T-helper 2 cell (primary cell): ENCODE measurements around the gene ARHGDIA.
A peak's percentile ranks its signal among the peaks of the same experiment; 100 is the strongest.
"Not testable (repeated sequence)": the region's sequence is repeated elsewhere in the genome, so short reads cannot be mapped to it uniquely, and the experiment has no call there.

Source experiments
- DNase-seq, 5 experiments: peaks; one replicate each; pipeline versions ENCODE4 v3.0.0 to v3.0.0-alpha.2; 2012 to 2022

Gene ARHGDIA

GRCh38 chr17:81842725-81843504, 28.2 kb downstream of the ARHGDIA start:
- DNase-seq = no peak

DNA sequence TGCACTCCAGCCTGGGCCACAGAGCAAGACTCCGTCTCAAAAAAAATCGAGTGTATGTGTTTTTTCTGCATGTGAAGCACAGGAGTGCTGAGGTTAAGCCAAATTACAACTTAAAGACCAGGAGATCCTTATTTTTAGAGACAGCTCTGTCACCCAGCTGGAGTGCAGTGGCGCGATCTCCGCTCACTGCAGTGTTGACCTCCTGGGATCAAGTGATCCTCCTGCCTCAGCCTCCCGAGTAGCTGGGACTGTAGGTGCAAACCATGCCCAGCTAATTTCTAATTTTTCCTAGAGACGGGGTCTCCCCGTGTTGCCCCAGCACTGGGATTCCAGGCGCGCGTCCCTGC, 28.8 kb downstream of the ARHGDIA start:
- DNase-seq = no peak

- no peak for DNase-seq
Observed at GRCh38 chr17:81841866-81842265, 29.3 kb downstream of the ARHGDIA start.

DNA sequence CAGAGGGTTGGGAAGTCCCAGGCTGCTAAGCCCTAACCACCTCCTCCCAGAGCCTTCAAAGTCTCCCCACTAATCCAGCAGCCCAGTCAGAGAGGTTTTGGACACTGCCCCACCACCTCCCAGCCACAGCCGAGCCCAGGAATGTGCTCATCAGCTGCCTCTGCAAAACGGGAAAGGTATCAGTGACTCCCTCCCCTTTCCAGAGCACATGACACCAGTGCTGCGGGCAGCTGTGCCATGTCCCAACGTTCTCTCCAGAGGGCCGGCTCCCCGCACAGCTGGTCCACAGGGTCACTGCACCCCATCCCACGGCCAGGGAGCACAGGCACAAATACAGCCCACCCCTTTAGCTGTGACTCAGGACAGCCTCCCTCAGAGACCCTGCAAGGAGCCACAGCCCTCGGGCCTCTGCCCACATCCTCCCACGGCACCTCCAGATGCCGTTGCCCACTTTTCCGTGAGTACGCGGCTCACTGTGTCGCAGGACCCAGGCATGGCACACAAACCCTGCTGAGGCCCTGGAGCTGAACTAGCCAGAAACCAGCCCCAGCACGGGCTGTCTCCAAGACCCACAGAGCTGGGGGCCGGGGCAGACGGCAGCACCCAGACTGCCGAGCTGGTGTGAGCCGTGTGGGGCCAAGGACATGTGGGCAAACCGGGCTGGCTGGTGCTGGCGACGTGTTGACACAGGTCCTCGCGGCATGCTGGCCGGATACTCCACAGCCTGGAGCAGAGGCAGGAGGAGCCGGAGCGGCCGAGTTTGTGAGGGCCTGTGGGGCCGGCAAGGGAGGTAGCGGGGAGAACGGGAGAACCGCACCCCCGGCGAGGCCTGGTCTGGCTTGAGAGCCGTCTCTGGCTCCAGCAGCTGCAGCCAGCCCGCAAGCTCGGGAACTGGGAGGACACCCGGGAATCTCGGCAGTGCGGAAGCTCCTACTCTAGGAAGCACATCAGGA, 30.0 kb downstream of the ARHGDIA start:
- DNase-seq = no peak

- DNase-seq = not testable (repeated sequence)
Observed at GRCh38 chr17:81840059-81840458, 31.1 kb downstream of the ARHGDIA start.

DNA sequence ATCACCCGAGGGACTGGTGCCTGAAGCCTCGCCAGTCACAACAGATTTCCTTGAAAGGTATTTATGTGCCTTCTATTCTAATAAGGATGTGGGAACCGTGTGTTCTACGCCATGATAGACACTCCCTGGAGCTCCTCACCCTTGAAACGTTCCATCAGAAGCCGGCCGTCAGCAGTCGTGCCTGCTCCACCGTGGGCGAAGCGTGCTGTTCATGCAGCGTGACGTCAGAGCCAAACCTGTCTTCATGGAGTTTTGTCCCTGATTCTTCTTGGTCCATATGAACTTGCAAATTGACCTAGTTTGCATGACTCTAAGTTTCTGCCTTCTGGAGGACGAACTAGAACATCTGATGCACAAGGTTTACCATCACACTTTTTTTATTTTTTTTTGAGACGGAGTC, 31.8 kb downstream of the ARHGDIA start:
- no peak for DNase-seq

DNA sequence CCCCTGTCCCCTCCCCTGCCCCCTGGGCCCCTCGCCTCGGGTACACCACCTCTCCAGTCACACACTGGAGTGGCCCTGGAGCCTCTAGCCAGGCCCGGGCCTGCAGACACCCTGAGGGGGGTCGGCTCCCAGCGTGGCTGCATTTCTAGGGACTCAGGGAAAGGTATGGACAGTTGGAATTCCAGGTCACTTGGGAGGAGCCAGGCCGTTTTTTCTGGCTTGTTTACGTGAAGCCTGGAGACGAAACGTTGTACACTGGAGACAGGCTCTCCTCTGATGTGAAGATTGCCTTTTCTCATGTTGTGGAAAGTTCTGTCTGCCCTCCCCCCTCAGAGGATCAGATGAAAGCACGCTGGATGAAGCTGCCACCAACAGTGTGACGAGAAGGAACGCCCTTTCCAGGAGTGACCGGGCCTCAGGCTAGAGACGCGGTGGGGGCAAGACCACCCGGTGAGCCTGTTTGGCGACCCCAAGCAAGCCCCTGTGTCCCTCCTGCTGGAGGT, 32.3 kb downstream of the ARHGDIA start:
- DNase-seq = no peak

DNA sequence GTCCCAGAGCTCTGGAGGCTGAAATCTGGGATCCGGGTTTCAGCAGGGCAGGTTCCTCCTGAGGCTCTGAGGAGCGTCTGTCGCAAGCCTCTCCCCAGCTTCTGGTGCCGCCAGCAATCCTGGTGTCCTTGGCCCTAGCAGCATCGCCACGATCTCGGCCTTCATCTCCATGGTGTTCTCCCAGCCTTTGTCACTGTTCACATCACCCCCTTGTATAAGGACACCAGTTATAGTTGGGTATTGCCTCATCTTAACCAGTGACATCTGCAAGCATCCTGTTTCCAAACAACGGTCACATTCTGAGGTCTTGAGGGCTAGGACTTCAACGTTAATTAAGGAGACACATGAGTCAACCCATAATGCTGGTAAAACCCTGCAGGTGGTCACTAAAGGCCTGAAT, 33.5 kb downstream of the ARHGDIA start:
- no peak for DNase-seq

DNA sequence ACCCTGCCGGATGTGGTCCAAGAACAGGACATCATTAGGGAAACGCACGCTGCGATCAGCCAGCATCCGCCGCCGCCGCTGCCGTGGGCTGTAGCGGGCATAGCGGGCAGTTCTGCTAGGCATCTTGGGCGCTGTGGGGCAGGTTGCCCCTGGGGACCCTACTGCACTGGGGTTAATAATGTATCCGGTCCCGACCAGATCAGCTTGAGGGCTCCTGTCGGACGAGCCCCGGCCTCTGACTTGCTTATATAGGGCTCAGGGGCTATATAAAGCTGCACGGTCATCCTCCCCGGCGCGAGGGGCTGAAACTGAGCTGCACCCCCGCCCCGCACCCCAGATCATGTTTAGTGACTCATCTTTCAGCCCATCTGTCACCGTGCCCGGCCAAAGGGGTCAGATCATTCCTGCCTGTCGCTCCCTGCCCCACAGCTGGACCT, 36.3 kb downstream of the ARHGDIA start, which contains the start of gene PPP1R27:
PPP1R27 (minus strand) TSS at position 220 of the 437 bp plus-strand sequence; CDS start at position 123, 97 bp downstream.
- DNase-seq = no peak

DNA sequence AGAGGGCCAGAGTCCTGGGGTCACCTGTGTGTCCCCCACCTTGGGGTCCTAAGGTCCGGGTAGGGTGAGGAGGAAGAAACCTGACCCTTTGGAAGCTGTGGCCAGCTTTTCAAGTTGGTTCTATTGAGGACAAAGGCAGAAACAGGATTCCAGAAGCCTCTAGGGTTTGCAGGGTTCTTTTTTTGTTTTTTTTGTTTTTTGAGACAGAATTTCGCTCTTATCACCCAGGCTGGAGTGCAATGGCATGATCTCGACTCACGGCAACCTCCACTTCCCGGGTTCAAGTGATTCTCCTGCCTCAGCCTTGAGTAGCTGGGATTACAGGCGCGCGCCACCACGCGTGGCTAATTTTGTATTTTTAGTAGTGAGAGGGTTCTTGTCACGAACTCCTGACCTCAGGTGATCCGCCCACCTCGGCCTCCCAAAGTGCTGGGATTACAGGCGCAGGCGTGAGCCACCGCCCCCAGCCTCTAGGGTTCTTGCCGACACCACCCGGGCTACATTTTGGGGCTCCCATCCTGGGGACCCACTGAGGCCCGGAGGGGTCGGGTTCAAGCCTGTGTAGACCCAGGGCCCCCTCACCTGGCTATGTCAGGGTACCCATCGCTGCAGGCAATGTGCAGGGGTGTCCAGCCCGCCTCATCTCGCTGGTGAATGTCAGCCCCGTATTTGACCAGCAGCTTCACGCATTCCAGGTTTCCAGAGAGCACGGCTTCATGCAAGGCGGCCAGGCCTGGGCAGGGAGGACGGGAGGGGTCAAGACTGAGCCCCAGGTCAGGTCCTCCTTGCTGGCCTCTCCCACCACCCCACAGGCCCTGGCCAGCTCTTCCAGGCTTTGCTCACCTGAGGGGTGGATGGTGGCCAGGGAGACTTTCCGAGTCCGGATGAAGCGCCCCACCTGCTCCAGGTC, 37.0 kb downstream of the ARHGDIA start:
- no peak for DNase-seq

DNA sequence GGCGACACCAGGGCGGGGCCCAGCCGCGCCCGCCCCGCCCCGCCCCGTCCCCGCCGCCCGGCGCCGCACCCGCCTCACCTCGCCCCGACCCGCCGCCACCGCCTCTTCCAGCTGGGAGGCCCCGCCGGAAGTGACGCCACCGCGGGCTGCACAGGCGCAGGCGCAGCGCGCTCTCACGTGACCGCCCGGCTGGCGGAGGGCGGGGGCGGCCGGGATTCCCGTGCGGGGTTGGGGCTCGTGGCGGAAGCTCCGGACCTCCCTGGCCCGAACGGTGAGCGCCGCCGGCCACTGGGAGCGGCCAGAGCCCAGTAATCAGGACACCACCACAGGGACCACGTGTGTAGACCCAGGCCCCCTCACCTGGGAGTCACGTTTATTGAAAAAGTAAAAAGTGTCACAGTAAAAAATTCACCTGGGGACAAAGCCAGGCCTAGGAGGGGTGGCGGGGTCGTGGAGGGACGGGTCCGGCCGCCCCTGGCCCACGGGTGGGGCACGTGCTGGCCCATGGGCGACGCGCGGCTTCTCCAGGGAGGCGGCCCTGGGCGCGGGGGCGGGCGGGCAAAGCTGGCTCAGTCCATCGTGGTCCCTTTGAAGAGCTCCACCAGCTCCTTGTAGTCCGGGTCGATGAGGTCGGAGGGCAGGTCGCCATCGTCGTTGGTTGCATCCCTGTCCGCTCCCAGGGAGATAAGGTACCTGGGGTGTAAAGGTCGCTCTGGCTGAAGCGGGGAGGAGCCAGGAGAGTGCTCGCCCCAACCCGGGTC, 37.8 kb downstream of the ARHGDIA start, which contains the start of gene MCRIP1:
MCRIP1 (minus strand) TSS at position 132 of the 761 bp plus-strand sequence. CDS start 8,785 bp downstream, outside the sequence.
- peak; percentile 89 to 96 (median 93) for DNase-seq

GRCh38 chr17:81832608-81833159, 38.5 kb downstream of the ARHGDIA start:
- peak in 3 of 5 experiments; percentile 18 to 51 (median 33) for DNase-seq

DNA sequence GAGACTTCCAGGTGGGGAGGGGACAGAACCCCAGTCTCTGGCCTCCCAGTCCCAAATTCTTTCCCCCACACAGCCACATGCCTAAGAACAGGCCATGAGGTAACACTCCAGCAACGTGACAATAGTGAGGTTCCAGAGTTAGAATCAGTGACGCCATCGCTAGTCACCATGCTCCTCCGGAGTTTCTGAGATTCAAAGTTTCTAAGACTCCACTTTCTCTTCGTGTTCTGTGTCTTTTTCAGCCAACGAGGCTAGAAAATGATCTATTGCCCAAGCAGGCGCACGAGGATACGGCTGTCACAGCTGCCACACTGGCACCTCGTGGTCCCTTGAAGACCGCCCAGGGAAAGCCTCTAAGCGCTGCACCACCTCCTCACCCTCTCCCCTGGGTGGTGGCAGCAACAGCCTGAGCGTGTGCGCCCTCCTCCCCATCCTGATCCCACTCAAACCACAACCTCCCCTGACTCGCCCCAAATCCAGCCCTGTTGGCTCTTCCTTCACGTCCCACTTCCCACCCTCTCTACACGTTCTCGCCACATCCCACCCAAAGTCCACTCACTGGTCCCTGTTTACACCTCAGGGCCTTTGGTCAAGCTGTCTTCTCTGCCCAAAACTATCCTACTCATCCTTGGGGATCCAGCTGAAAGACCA, 39.1 kb downstream of the ARHGDIA start:
- peak in 4 of 5 experiments; percentile 29 to 78 (median 42) for DNase-seq

DNA sequence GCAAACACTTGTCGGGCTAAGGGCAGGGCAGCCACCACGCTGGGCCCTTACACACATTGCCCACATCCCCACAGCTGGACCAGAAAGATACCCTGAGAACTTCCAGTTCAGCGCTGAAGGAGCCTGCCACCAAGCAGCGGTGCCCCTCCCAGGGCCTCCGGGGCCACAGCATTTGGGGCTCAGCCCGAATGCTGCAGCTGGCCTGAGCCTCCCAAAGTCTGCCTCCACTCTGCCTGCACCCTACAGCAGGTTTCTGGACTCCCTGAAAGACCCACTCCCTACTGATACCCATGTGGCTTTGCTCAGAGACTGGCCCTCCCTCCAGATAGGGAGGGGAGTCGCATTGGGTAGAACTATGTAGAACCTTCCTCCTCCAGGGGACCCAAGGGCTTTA, 39.6 kb downstream of the ARHGDIA start:
- no peak for DNase-seq

GRCh38 chr17:81829858-81830257, 41.3 kb downstream of the ARHGDIA start:
- no peak for DNase-seq

- DNase-seq = no peak
Observed at GRCh38 chr17:81828656-81829055, 42.5 kb downstream of the ARHGDIA start.

- DNase-seq = no peak
Observed at GRCh38 chr17:81825841-81826466, 45.2 kb downstream of the ARHGDIA start.

- no peak for DNase-seq
Observed at GRCh38 chr17:81824595-81824994, 46.5 kb downstream of the ARHGDIA start.

DNA sequence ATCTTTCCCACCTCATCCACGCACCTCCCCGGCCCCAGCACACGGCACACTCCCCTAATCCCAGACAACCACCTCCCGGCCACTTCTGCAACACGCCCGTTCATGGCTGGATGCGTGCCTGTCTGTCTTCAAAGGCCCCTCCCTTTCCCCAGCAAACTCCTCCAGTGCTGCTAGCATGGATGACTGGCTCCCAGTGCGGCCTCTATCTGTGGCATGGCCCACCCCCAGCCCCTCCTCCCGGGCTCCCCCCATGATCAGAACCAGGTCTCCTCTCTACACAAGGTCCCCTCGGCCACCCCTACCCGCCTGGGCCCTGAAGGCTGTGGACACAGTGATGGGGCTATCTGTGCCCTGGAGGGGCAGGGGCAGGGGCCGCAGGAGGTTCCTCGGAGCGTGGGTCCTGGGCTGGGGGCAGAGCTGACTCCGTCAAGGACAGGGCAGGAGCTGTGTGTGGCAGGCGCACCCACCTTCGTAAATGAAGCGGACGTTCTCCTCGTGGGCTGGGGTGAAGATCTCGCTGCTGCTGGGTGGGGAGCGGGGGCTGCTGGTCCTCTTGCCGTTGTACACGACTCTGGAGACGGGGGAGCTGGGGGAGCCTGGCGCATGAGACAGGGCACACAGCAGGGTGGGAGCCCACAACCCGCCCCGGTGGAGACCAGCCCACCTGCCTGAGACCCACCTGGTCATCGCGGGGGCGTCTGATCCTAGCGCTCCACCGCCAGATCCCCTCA, 47.2 kb downstream of the ARHGDIA start:
- DNase-seq = no peak
